Measurements from ENCODE around the gene SSC5D.

The SSC5D gene

GRCh38 chr19:55477905-55478304 lies 10.3 kb upstream of the SSC5D start:
- Histone ChIP-seq H3K9me3 (ENCODE audit: control insufficient read depth, insufficient read depth, low read depth, low read length) (no peaks in the 10 kb centered on the region), H3K27ac (ENCODE audit: low read depth, low read length) (no peak overlapping the region), H3K4me1 (ENCODE audit: control insufficient read depth, insufficient read depth, low read length) (peaks cover 38% of the 10 kb centered on the region), H3K4me3 (ENCODE audit: low read depth, low read length) (0 out of 2 replicates have a peak overlapping the region, but pooled peaks have one; percentile 24), H3K36me3 (ENCODE audit: control insufficient read depth, insufficient read depth, low read length) (peaks cover 5% of the 10 kb centered on the region), H3K9ac (ENCODE audit: low read length) (no peak overlapping the region), H3K27me3 (ENCODE audit: control insufficient read depth, insufficient read depth, low read length) (no peaks in the 10 kb centered on the region)

- H3K9me3 ChIP-seq (ENCODE audit: control insufficient read depth, insufficient read depth, low read depth, low read length), result no peaks in the 10 kb centered on the region
- no peak overlapping the region for H3K9ac ChIP-seq (ENCODE audit: low read length)
- peaks cover 8% of the 10 kb centered on the region for H3K36me3 ChIP-seq (ENCODE audit: control insufficient read depth, insufficient read depth, low read length)
- no peaks in the 10 kb centered on the region for H3K27me3 ChIP-seq (ENCODE audit: control insufficient read depth, insufficient read depth, low read length)
- peaks cover 33% of the 10 kb centered on the region for H3K4me1 ChIP-seq (ENCODE audit: control insufficient read depth, insufficient read depth, low read length)
- H3K27ac ChIP-seq (ENCODE audit: low read depth, low read length), result no peak overlapping the region
- no peak overlapping the region for H3K4me3 ChIP-seq (ENCODE audit: low read depth, low read length)
Observed at GRCh38 chr19:55478364-55478763, 9.9 kb upstream of the SSC5D start.

GRCh38 chr19:55479045-55479444 lies 9.2 kb upstream of the SSC5D start:
- Histone ChIP-seq H3K4me1 (ENCODE audit: control insufficient read depth, insufficient read depth, low read length) (peaks cover 32% of the 10 kb centered on the region), H3K36me3 (ENCODE audit: control insufficient read depth, insufficient read depth, low read length) (peaks cover 8% of the 10 kb centered on the region), H3K27ac (ENCODE audit: low read depth, low read length) (no peak overlapping the region), H3K9me3 (ENCODE audit: control insufficient read depth, insufficient read depth, low read depth, low read length) (no peaks in the 10 kb centered on the region), H3K27me3 (ENCODE audit: control insufficient read depth, insufficient read depth, low read length) (no peaks in the 10 kb centered on the region), H3K9ac (ENCODE audit: low read length) (no peak overlapping the region), H3K4me3 (ENCODE audit: low read depth, low read length) (no peak overlapping the region)

- no peak overlapping the region for H3K4me3 ChIP-seq (ENCODE audit: low read depth, low read length)
- no peaks in the 10 kb centered on the region for H3K9me3 ChIP-seq (ENCODE audit: control insufficient read depth, insufficient read depth, low read depth, low read length)
- H3K27me3 ChIP-seq (ENCODE audit: control insufficient read depth, insufficient read depth, low read length), result no peaks in the 10 kb centered on the region
- H3K36me3 ChIP-seq (ENCODE audit: control insufficient read depth, insufficient read depth, low read length), result peaks cover 8% of the 10 kb centered on the region
- H3K27ac ChIP-seq (ENCODE audit: low read depth, low read length), result no peak overlapping the region
- H3K4me1 ChIP-seq (ENCODE audit: control insufficient read depth, insufficient read depth, low read length), result peaks cover 32% of the 10 kb centered on the region
- no peak overlapping the region for H3K9ac ChIP-seq (ENCODE audit: low read length)
Observed at GRCh38 chr19:55479451-55480230, 8.6 kb upstream of the SSC5D start.

GRCh38 chr19:55481148-55481793 lies 7.0 kb upstream of the SSC5D start:
- no peaks in the 10 kb centered on the region for H3K9me3 ChIP-seq (ENCODE audit: control insufficient read depth, insufficient read depth, low read depth, low read length)
- H3K36me3 ChIP-seq (ENCODE audit: control insufficient read depth, insufficient read depth, low read length), result peaks cover 11% of the 10 kb centered on the region
- H3K4me3 ChIP-seq (ENCODE audit: low read depth, low read length), result no peak overlapping the region
- peaks cover 31% of the 10 kb centered on the region for H3K4me1 ChIP-seq (ENCODE audit: control insufficient read depth, insufficient read depth, low read length)
- no peak overlapping the region for H3K27ac ChIP-seq (ENCODE audit: low read depth, low read length)
- H3K9ac ChIP-seq (ENCODE audit: low read length), result no peak overlapping the region
- H3K27me3 ChIP-seq (ENCODE audit: control insufficient read depth, insufficient read depth, low read length), result no peaks in the 10 kb centered on the region

- H3K4me3 ChIP-seq (ENCODE audit: low read depth, low read length), result no peak overlapping the region
Observed at GRCh38 chr19:55481794-55482155, 6.5 kb upstream of the SSC5D start.

GRCh38 chr19:55482156-55482961 lies 5.9 kb upstream of the SSC5D start:
- H3K9me3 ChIP-seq (ENCODE audit: control insufficient read depth, insufficient read depth, low read depth, low read length), result no peaks in the 10 kb centered on the region
- no peak overlapping the region for H3K4me3 ChIP-seq (ENCODE audit: low read depth, low read length)
- H3K27me3 ChIP-seq (ENCODE audit: control insufficient read depth, insufficient read depth, low read length), result no peaks in the 10 kb centered on the region
- H3K4me1 ChIP-seq (ENCODE audit: control insufficient read depth, insufficient read depth, low read length), result peaks cover 39% of the 10 kb centered on the region
- H3K9ac ChIP-seq (ENCODE audit: low read length), result no peak overlapping the region
- peaks cover 11% of the 10 kb centered on the region for H3K36me3 ChIP-seq (ENCODE audit: control insufficient read depth, insufficient read depth, low read length)
- H3K27ac ChIP-seq (ENCODE audit: low read depth, low read length), result no peak overlapping the region

More at GRCh38 chr19:55481794-55482155, 6.5 kb upstream of the SSC5D start:
- no peaks in the 10 kb centered on the region for H3K27me3 ChIP-seq (ENCODE audit: control insufficient read depth, insufficient read depth, low read length)
- no peaks in the 10 kb centered on the region for H3K9me3 ChIP-seq (ENCODE audit: control insufficient read depth, insufficient read depth, low read depth, low read length)
- no peak overlapping the region for H3K9ac ChIP-seq (ENCODE audit: low read length)
- H3K36me3 ChIP-seq (ENCODE audit: control insufficient read depth, insufficient read depth, low read length), result peaks cover 11% of the 10 kb centered on the region
- peaks cover 33% of the 10 kb centered on the region for H3K4me1 ChIP-seq (ENCODE audit: control insufficient read depth, insufficient read depth, low read length)
- H3K27ac ChIP-seq (ENCODE audit: low read depth, low read length), result no peak overlapping the region

- H3K4me1 ChIP-seq (ENCODE audit: control insufficient read depth, insufficient read depth, low read length), result peaks cover 44% of the 10 kb centered on the region
- H3K27ac ChIP-seq (ENCODE audit: low read depth, low read length), result no peak overlapping the region
- H3K36me3 ChIP-seq (ENCODE audit: control insufficient read depth, insufficient read depth, low read length), result peaks cover 11% of the 10 kb centered on the region
- no peak overlapping the region for H3K9ac ChIP-seq (ENCODE audit: low read length)
- no peaks in the 10 kb centered on the region for H3K9me3 ChIP-seq (ENCODE audit: control insufficient read depth, insufficient read depth, low read depth, low read length)
- no peaks in the 10 kb centered on the region for H3K27me3 ChIP-seq (ENCODE audit: control insufficient read depth, insufficient read depth, low read length)
- no peak overlapping the region for H3K4me3 ChIP-seq (ENCODE audit: low read depth, low read length)
Observed at GRCh38 chr19:55482967-55483705, 5.1 kb upstream of the SSC5D start.

- Histone ChIP-seq H3K4me3 (ENCODE audit: low read depth, low read length) (peak overlapping the region; percentile 73), H3K9ac (ENCODE audit: low read length) (no peak overlapping the region), H3K27ac (ENCODE audit: low read depth, low read length) (no peak overlapping the region)
Observed at GRCh38 chr19:55483706-55484592, 4.3 kb upstream of the SSC5D start.

More at GRCh38 chr19:55483706-55484592, 4.3 kb upstream of the SSC5D start:
- H3K9me3 ChIP-seq (ENCODE audit: control insufficient read depth, insufficient read depth, low read depth, low read length), result no peaks in the 10 kb centered on the region
- H3K4me1 ChIP-seq (ENCODE audit: control insufficient read depth, insufficient read depth, low read length), result peaks cover 49% of the 10 kb centered on the region
- no peaks in the 10 kb centered on the region for H3K27me3 ChIP-seq (ENCODE audit: control insufficient read depth, insufficient read depth, low read length)
- H3K36me3 ChIP-seq (ENCODE audit: control insufficient read depth, insufficient read depth, low read length), result peaks cover 11% of the 10 kb centered on the region

Measured in HUES6 (cell line).